H7 (cell line): Measurements from ENCODE around the gene CCL16. TPM values are rescaled to one million over a fixed set of nuclear protein-coding genes. Genes with fewer than 3 reads are reported as not detected.
"Not testable (repeated sequence)": the region's sequence is repeated elsewhere in the genome, so short reads cannot be mapped to it uniquely, and the experiment has no call there.

Source experiments
- DNase-seq: peaks from one replicate; pipeline ENCODE4 v3.0.0; 2012
- H3K27me3 ChIP-seq: 2 replicates; pipeline ENCODE4 v1.6.0; 2011; ENCODE audit warnings: mild to moderate bottlenecking, low read length; ENCODE audit not compliant: control insufficient read depth, insufficient read depth
- H3K36me3 ChIP-seq: replicated peaks from 2 replicates; pipeline ENCODE4 v1.5.1; 2011; ENCODE audit warnings: low read length; ENCODE audit not compliant: control insufficient read depth, insufficient read depth
- H3K4me3 ChIP-seq: 2 replicates; pipeline ENCODE4 v1.5.1; 2011; ENCODE audit warnings: low read depth, mild to moderate bottlenecking, control low read depth, low read length, moderate library complexity; ENCODE audit not compliant: insufficient read depth
- total RNA-seq: library from RNA; depleted of rRNA; stranded (reverse); fragments of >200 nt; shearing (Covaris generic); gene quantifications from 2 replicates; pipeline ENCODE4 v1.2.3, GENCODE V29; 2014; rRNA removed

CCL16 gene, protein sequence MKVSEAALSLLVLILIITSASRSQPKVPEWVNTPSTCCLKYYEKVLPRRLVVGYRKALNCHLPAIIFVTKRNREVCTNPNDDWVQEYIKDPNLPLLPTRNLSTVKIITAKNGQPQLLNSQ
- not detected in 2 replicates for total RNA-seq

DNA sequence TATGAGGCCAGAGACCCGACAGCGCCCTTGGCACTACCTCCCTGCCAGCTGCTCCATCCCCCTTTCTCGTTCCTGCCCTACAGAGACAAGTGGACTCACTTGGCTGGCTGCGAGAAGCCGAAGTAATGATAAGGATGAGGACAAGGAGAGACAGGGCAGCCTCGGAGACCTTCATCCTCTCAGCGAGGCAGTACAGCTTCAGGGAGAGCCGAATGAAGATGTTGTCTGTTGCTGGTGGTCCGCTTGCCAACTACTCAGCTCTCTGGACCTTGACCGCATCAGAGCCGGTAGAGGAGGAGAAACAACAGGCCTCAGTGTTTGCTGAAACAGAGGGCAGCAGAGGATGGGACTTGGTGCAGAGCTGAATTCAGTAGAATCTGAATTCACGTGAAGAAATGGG is at the start of gene CCL16:
CCL16 (minus strand) TSS at position 252 of the 400 bp plus-strand sequence; CDS start at position 175, 77 bp downstream.
- Histone ChIP-seq H3K36me3 (no peaks in the 10 kb centered on the region), H3K4me3 (no peak within 1 kb of the TSS), H3K27me3 (no peaks in the 10 kb centered on the region)
- no peak for DNase-seq

DNA sequence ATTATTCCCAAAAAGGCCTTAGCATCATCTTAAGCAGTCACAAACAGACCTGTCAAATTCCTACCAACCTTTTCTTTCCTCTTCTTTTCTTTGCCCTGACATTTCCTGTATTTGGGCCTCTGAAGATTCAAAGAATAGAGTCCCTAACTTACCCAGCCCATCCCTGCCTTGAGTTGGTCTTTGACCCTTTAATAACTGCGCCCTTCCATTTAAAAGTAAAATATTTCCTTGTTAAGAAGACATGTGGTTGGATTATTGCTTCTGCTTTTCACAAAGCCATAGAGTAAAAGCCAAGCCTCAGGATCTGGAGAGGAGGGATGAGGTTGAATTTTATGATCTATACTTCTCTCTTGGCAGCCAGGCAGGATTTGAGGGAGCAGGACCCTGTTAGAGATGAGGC is 49.7 kb upstream of the CCL16 start:
- Histone ChIP-seq H3K27me3 (no peaks in the 10 kb centered on the region), H3K4me3 (no peak overlapping the region), H3K36me3 (no peaks in the 10 kb centered on the region)
- no peak for DNase-seq

DNA sequence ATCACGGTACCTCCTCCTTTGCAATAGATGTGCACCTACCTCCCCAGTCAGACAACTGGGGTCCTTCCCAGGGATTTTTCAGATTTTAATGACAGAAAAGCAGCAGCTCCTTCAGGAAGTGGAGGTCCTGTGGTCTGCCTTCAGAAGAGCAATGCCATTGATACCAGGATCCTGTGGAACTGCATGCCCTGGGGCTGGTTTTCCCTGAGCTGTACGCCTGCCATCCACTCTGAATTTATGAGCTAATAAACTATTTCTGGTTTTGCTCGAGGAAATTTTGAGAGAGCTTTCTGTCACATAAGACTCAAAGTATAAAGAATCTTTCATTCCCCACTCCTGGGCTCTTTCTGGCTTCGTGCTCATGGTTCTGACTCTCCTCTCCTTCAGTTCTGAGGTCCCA is 46.5 kb upstream of the CCL16 start:
- Histone ChIP-seq H3K27me3 (no peaks in the 10 kb centered on the region), H3K4me3 (no peak overlapping the region), H3K36me3 (no peaks in the 10 kb centered on the region)
- no peak for DNase-seq

DNA sequence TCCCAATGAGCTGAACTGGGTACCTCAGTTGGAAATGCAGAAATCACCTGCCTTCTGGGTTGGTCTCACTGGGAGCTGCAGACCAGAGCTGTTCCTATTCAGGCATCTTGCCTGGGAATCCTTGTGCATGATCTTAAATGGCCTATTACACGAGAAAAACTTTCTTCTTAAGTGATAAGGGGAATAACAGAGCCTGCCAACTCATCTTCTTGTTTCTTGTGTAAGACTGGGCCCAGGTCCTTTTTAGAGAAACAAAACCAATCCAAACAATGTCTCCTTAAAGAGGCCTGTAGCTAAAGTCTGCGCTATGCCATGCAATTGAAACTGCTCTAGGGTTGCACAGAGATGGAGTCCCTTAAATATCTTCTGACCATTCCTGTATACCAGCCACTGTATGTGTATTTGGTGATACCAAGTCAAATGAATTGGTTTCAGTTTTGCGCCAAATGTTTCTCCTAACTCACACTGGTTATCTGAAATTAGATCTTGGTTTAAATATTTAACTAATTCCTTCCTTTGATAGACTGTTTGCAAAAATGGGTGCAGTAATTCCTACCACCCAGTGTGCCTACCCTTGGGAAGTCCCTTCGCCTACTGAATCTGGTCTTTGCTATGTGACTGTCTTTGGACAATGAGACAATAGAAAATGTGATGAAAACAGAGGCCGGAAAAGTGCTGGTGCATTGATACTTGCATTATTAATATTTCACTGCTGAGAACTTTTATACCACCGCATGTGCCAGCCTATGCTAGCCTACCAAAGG is 43.0 kb upstream of the CCL16 start:
- no peaks in the 10 kb centered on the region for H3K27me3 ChIP-seq
- no peak overlapping the region for H3K4me3 ChIP-seq
- no peak for DNase-seq
- H3K36me3 ChIP-seq, result no peaks in the 10 kb centered on the region

DNA sequence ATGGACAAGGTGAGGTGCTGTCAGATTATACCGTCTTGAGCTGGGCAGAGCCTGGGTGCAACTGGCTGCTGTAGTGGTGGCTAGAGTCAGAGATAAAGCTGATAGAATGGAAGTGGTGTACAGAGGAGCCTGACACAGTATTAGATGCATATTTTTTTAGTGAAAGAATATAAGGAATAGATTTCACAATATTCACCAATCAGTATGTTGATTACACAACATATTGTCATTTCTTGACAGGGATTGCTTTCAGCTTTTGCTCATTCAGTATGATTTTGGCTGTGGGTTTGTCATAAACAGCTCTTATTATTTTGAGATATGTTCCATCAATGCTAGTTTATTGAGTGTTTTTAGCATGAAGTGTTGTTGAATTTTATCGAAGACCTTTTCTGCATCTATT is 38.1 kb upstream of the CCL16 start:
- Histone ChIP-seq H3K27me3 (no peaks in the 10 kb centered on the region), H3K4me3 (no peak overlapping the region), H3K36me3 (no peaks in the 10 kb centered on the region)
- DNase-seq, result no peak

DNA sequence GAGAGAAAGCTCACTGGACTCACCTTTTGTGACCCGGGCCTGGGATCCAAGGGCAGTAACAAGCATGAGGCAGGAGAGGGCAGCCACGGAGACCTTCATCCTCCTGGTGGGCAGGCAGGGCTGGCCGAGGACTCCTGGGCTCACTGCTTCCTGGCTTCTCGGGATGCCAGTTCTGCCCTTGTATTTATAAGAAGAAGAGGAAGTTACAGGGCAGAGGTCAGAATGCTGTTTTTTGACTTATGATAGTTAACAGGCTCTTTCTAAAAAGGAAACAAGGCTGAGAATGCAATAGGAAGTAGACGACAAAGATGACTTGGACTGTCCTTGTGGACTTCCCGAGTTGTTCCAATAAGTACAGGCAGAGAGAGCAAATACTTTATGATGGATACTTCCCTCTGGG is 36.5 kb upstream of the CCL16 start, which contains the start of gene CCL23:
CCL23 (minus strand) TSS at position 174 of the 400 bp plus-strand sequence; CDS start at position 99, 75 bp downstream.
- no peak for DNase-seq
- no peaks in the 10 kb centered on the region for H3K36me3 ChIP-seq
- H3K27me3 ChIP-seq, result no peaks in the 10 kb centered on the region

DNA sequence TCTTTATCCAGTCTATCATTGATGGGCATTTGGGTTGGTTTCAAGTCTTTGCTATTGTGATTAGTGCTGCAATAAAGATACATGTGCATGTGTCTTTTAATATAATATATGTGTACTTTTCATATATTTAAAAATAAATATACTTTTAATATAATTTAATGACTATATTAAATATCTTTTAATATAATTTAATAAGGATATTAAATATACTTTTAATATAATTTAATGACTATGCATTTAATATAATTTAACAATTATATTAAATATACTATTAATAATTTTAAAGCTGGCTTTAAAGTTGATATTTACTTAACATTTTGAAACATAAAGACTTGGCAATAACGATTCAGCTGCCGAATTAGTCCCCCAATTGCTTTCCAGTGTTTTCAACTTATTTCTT is 35.3 kb upstream of the CCL16 start:
- no peak overlapping the region for H3K4me3 ChIP-seq
- no peak for DNase-seq
- no peaks in the 10 kb centered on the region for H3K36me3 ChIP-seq
- H3K27me3 ChIP-seq, result no peaks in the 10 kb centered on the region

More for the DNA sequence above, 36.5 kb upstream of the CCL16 start, which contains the start of gene CCL23:
- H3K4me3 ChIP-seq, result no peak within 1 kb of the TSS

DNA sequence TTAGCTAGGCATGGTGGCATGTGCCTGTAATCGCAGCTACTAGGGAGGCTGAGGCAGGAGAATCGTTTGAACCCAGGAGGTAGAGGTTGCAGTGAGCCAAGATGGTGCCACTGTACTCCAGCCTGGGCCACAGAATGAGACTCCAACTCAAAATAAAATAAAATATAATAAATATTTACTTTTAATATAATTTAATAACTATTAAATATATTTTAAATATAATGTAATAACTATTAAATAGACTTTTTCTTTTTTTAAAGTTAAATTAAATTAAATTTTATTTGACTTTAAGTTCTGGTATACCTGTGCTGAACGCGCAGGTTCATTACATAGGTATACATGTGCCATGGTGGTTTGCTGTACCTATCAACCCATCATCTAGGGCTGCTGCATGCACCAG is 34.6 kb upstream of the CCL16 start:
- H3K36me3 ChIP-seq, H3K4me3 ChIP-seq: not testable (repeated sequence)

DNA sequence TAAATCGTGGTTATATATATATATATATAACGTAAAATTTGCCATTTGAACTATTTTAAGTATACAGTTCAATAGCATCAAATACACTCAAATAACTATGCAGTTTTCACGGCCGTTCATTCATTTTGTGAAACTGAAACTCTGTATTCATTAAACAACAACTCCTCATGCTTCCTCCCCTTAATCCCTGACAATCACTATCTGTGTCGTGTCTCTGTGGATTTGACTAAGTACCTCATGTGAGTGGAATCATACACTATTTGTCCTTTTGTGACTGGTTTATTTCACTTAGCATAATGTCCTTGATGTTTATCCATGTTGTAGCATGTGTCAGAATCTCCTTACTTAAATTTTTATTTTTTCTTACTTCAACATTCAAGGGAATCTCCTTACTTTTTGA is 33.6 kb upstream of the CCL16 start:
- DNase-seq, result no peak
- Histone ChIP-seq H3K4me3 (no peak overlapping the region), H3K27me3 (no peaks in the 10 kb centered on the region), H3K36me3 (no peaks in the 10 kb centered on the region)

More for the DNA sequence above, 34.6 kb upstream of the CCL16 start:
- DNase-seq, H3K27me3 ChIP-seq: not testable (repeated sequence)

DNA sequence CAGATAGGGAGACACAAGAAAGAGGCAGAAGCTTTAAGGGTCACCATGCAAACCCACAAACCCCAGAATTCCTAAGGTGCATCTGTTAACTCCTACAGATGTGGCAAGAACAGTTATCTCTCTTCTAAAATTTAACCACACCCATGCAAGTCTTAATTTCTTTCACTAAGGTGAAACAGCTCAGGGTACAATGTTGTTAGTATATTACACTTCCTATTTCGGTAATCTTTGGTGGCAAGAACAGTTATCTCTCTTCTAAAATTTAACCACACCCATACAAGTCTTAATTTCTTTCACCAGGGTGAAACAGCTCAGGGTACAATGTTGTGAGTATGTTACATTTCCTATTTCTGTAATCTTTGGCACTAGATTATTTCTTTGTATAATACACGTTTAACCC is 29.9 kb upstream of the CCL16 start:
- no peak for DNase-seq
- Histone ChIP-seq H3K27me3 (no peaks in the 10 kb centered on the region), H3K4me3 (no peak overlapping the region), H3K36me3 (no peaks in the 10 kb centered on the region)

DNA sequence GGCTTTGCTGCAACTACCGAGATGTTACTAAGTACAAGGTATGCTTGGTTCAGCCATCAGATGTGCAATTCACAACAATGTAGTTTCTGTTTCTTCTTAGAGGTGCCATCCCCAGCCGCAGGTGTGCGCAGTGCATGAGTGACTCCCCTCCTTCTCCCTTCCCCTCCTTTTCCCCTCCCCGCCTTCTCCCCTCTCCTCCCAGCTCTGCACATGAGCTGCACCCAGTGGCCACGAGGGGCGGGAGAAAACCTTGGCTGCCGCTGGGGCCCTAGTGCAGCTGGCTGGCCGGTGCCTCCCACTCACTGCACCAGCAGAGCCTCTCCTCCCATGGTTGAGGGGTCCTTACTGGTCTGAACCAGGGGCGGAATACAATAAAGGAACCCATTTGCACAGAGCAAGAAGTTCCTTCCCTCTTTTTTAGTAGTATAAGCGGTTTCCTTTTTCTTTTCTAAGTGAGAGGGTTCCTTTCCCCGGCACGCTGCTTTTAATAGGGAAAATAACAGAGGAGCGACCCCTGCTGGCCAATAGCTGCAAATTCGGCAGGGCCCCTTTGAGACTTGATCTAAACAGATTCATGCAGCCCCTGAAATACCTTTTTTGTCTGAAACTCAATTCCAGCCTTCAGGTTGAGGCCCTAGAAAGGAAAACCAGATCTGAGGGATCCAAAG is 27.8 kb upstream of the CCL16 start:
- peak; percentile 41 for DNase-seq
- no peaks in the 10 kb centered on the region for H3K27me3 ChIP-seq
- H3K4me3 ChIP-seq, result no peak overlapping the region
- no peaks in the 10 kb centered on the region for H3K36me3 ChIP-seq

DNA sequence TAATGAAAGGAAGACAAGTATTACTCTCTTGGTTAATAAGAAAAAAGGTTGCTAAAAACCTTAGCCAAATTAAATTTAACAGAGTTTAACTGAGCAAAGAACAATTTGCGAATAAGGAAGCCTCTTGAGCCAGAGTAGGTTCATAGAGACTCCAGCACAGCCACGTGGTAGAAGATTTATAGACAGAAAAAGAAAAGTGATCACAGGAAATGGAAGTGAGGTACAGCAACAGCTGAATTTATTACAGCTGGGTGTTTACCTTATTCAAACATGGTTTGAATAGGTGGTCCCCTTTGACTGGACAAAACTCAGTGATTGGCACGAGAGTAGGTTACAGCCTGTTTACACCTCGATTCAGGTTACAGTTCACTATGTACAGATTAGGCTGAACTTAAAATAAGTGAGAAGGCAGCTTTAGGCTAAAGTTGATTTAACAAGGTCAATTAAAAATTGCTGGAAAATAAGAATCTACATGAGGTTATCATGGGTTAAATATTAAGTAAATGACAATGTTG is 23.4 kb upstream of the CCL16 start:
- DNase-seq, result no peak
- Histone ChIP-seq H3K36me3 (no peaks in the 10 kb centered on the region), H3K27me3 (no peaks in the 10 kb centered on the region), H3K4me3 (no peak overlapping the region)

DNA sequence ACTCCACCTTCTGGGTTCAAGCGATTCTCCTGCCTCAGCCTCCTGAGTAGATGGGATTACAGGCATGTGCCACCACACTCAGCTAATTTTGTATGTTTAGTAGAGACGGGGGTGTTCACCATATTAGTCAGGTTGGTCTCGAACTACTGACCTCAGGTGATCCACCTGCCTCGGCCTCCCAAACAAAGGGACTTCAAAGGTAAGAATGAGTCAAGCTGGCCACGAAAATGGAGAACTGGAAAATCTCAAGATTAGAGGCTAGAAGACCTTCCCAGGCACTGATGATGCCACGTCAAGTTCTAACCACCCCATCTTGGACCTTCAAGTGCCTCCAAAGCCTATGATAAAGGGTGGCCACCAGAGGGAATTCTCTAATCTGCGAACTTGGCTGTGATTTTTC is 21.3 kb upstream of the CCL16 start:
- H3K36me3 ChIP-seq, result no peaks in the 10 kb centered on the region
- H3K4me3 ChIP-seq, result no peak overlapping the region

DNA sequence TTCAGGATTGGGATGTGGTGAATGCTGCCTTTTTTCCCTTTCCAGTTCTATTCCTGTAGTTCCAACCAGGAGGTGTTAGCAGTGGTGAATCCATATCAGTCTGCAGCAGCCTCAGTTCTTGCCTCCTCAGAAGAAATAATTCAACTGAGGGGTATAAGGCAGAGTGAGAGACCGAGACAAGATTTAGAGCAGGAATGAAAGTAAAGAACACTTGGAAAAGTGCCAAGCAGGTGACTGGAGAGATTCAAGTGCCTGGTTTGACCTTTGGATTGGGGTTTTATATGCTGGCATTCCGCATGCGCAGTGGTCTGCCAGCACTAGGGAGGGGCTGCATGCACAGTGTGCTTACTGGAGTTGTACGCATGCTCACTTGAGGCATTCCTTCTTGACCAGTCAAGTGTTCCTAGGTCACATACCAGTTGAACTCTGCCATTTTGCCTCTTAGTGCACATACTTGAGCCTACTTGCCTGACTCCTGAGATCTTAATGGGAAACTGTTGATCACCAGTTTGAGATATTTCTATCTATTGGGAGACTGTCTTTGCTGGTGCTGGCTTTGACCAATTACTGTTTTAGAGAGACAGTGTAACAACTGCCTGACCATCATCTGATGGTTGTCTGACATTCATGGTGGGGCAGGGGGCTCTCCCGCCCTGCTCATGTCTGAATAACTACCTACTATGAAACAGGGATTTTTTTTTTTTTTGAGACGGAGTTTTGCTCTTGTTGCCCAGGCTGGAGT is 20.7 kb upstream of the CCL16 start:
- Histone ChIP-seq H3K36me3 (no peaks in the 10 kb centered on the region), H3K4me3 (no peak overlapping the region), H3K27me3 (no peaks in the 10 kb centered on the region)
- DNase-seq, result no peak

More for the DNA sequence above, 21.3 kb upstream of the CCL16 start:
- DNase-seq, result no peak
- no peaks in the 10 kb centered on the region for H3K27me3 ChIP-seq
